K562 (cell line): Measurements from ENCODE around the gene ITPR2.

ENCODE experiments used
- EP300 ChIP-seq: IDR thresholded peaks from 2 replicates; pipeline ENCODE4 v1.6.1; 2012; ENCODE audit warnings: low read length, improper control_type of control experiment
- GATAD2B ChIP-seq: fragments of 450-650 bp; IDR thresholded peaks from 2 replicates; pipeline ENCODE4 v1.6.1; 2017; ENCODE audit warnings: mild to moderate bottlenecking, borderline replicate concordance
- HDGF ChIP-seq: fragments of 450-650 bp; IDR thresholded peaks from 2 replicates; pipeline ENCODE4 v1.6.1; 2016
- HMG20B ChIP-seq: fragments of 250-450 bp; sonication (Bioruptor Pico); IDR thresholded peaks from 2 replicates; pipeline ENCODE4 v1.5.0; 2021; ENCODE audit warnings: mild to moderate bottlenecking
- LEF1 ChIP-seq: fragments of 450-650 bp; IDR thresholded peaks from 2 replicates; pipeline ENCODE4 v1.6.1; 2016; ENCODE audit warnings: mild to moderate bottlenecking
- SAP30 ChIP-seq: fragments of 200-600 bp; sonication (generic); IDR thresholded peaks from 2 replicates; pipeline ENCODE4 v1.6.1; 2012; ENCODE audit warnings: borderline replicate concordance, low read depth, mild to moderate bottlenecking, moderate library complexity, low read length, control low read depth, inconsistent platforms; ENCODE audit not compliant: insufficient read depth, poor library complexity, severe bottlenecking
- SMARCE1 ChIP-seq: fragments of 450-650 bp; IDR thresholded peaks from 2 replicates; pipeline ENCODE4 v1.7.1; 2016; ENCODE audit warnings: mild to moderate bottlenecking
- YBX1 ChIP-seq: fragments of 450-650 bp; IDR thresholded peaks from 2 replicates; pipeline ENCODE4 v1.7.1; 2016; ENCODE audit warnings: mild to moderate bottlenecking
- ZNF121 ChIP-seq: sonication (generic); formaldehyde crosslinking; conservative IDR thresholded peaks from 2 replicates; pipeline ENCODE4 v1.8.0; 2022; ENCODE audit warnings: missing genetic modification reagents
- TF ChIP-seq, protein P1 (sequence below): IDR thresholded peaks from 2 replicates; pipeline ENCODE4 v1.6.1; 2016; ENCODE audit warnings: missing genetic modification characterization, missing compliant biosample characterization
- TF ChIP-seq, protein P2 (sequence below): sonication (generic); formaldehyde crosslinking; IDR thresholded peaks from 2 replicates; pipeline ENCODE4 v1.8.0; 2022; ENCODE audit warnings: missing genetic modification reagents, mild to moderate bottlenecking, borderline replicate concordance
- TF ChIP-seq, protein P3 (sequence below), 3 experiments: IDR thresholded peaks in 2 of 3; conservative IDR thresholded peaks in 1 of 3; 2 replicates each; pipeline ENCODE4 v1.5.1; 2011 to 2012; ENCODE audit warnings: low read length in 3 of 3, mild to moderate bottlenecking in 3 of 3, control low read depth in 2 of 3, improper control_type of control experiment in 1 of 3, inconsistent platforms in 1 of 3, low read depth in 1 of 3, mixed read lengths in 1 of 3, moderate library complexity in 1 of 3; ENCODE audit not compliant: insufficient read depth in 2 of 3
- TF ChIP-seq, protein P4 (sequence below), 2 experiments: fragments of 450-650 bp in 1 of 2; sonication (generic) in 1 of 2; formaldehyde crosslinking in 1 of 2; IDR thresholded peaks; 2 replicates each; pipeline versions ENCODE4 v1.7.1 to v1.9.0; 2016 to 2022; ENCODE audit warnings: inconsistent platforms in 1 of 2, mild to moderate bottlenecking in 1 of 2, missing genetic modification reagents in 1 of 2
- TF ChIP-seq, protein P5 (sequence below), 2 experiments: fragments of 450-650 bp; IDR thresholded peaks; 2 replicates each; pipeline ENCODE4 v1.6.1; 2018; ENCODE audit warnings: mild to moderate bottlenecking in 2 of 2, low read depth in 1 of 2; ENCODE audit not compliant: partially characterized antibody in 2 of 2

DNA sequence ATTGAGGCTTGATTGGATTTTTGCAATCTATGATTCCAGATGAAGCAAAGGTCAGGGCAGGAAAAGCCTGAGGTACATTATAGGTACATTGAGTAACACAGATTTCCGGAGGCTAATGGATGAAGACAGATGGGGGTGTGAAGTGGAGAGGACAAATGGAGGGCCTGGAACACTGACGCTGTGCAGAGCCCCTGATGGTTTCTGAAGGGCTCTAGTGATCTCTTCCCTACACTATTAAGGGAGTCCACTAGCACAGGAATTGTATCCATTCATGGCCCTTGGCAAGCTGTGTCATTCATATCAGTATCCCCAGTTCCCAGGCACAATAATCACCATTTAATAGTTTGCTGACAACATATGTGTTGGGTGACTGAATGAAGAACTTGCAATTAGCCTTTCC, 284.8 kb downstream of the ITPR2 start:
- no peak for TF ChIP-seq SAP30
- no peak for TF ChIP-seq LEF1
- TF ChIP-seq, protein P1, sequence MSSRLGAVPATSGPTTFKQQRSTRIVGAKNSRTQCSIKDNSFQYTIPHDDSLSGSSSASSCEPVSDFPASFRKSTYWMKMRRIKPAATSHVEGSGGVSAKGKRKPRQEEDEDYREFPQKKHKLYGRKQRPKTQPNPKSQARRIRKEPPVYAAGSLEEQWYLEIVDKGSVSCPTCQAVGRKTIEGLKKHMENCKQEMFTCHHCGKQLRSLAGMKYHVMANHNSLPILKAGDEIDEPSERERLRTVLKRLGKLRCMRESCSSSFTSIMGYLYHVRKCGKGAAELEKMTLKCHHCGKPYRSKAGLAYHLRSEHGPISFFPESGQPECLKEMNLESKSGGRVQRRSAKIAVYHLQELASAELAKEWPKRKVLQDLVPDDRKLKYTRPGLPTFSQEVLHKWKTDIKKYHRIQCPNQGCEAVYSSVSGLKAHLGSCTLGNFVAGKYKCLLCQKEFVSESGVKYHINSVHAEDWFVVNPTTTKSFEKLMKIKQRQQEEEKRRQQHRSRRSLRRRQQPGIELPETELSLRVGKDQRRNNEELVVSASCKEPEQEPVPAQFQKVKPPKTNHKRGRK (tag), result no peak
- TF ChIP-seq, protein P2, sequence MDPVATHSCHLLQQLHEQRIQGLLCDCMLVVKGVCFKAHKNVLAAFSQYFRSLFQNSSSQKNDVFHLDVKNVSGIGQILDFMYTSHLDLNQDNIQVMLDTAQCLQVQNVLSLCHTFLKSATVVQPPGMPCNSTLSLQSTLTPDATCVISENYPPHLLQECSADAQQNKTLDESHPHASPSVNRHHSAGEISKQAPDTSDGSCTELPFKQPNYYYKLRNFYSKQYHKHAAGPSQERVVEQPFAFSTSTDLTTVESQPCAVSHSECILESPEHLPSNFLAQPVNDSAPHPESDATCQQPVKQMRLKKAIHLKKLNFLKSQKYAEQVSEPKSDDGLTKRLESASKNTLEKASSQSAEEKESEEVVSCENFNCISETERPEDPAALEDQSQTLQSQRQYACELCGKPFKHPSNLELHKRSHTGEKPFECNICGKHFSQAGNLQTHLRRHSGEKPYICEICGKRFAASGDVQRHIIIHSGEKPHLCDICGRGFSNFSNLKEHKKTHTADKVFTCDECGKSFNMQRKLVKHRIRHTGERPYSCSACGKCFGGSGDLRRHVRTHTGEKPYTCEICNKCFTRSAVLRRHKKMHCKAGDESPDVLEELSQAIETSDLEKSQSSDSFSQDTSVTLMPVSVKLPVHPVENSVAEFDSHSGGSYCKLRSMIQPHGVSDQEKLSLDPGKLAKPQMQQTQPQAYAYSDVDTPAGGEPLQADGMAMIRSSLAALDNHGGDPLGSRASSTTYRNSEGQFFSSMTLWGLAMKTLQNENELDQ (CRISPR knock-in tag), result no peak
- TF ChIP-seq, protein P3, sequence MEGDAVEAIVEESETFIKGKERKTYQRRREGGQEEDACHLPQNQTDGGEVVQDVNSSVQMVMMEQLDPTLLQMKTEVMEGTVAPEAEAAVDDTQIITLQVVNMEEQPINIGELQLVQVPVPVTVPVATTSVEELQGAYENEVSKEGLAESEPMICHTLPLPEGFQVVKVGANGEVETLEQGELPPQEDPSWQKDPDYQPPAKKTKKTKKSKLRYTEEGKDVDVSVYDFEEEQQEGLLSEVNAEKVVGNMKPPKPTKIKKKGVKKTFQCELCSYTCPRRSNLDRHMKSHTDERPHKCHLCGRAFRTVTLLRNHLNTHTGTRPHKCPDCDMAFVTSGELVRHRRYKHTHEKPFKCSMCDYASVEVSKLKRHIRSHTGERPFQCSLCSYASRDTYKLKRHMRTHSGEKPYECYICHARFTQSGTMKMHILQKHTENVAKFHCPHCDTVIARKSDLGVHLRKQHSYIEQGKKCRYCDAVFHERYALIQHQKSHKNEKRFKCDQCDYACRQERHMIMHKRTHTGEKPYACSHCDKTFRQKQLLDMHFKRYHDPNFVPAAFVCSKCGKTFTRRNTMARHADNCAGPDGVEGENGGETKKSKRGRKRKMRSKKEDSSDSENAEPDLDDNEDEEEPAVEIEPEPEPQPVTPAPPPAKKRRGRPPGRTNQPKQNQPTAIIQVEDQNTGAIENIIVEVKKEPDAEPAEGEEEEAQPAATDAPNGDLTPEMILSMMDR (IDR thresholded peaks at IDR 0.05 in 2 of 3, conservative IDR thresholded peaks at IDR 0.05 in 1 of 3; ENCODE audit: insufficient read depth in 2 of 3, low read depth in 1 of 3, low read length in 3 of 3), result no peak
- TF ChIP-seq YBX1, result no peak
- no peak for TF ChIP-seq EP300
- TF ChIP-seq, protein P4, sequence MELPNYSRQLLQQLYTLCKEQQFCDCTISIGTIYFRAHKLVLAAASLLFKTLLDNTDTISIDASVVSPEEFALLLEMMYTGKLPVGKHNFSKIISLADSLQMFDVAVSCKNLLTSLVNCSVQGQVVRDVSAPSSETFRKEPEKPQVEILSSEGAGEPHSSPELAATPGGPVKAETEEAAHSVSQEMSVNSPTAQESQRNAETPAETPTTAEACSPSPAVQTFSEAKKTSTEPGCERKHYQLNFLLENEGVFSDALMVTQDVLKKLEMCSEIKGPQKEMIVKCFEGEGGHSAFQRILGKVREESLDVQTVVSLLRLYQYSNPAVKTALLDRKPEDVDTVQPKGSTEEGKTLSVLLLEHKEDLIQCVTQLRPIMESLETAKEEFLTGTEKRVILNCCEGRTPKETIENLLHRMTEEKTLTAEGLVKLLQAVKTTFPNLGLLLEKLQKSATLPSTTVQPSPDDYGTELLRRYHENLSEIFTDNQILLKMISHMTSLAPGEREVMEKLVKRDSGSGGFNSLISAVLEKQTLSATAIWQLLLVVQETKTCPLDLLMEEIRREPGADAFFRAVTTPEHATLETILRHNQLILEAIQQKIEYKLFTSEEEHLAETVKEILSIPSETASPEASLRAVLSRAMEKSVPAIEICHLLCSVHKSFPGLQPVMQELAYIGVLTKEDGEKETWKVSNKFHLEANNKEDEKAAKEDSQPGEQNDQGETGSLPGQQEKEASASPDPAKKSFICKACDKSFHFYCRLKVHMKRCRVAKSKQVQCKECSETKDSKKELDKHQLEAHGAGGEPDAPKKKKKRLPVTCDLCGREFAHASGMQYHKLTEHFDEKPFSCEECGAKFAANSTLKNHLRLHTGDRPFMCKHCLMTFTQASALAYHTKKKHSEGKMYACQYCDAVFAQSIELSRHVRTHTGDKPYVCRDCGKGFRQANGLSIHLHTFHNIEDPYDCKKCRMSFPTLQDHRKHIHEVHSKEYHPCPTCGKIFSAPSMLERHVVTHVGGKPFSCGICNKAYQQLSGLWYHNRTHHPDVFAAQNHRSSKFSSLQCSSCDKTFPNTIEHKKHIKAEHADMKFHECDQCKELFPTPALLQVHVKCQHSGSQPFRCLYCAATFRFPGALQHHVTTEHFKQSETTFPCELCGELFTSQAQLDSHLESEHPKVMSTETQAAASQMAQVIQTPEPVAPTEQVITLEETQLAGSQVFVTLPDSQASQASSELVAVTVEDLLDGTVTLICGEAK (IDR thresholded peaks at IDR 0.05), result no peak
- TF ChIP-seq, protein P4 (CRISPR knock-in tag; IDR thresholded peaks at IDR 0.05), result no peak
- TF ChIP-seq HDGF, result no peak
- TF ChIP-seq HMG20B, result no peak
- no peak for TF ChIP-seq ZNF121
- TF ChIP-seq GATAD2B, result no peak
- TF ChIP-seq, protein P5, sequence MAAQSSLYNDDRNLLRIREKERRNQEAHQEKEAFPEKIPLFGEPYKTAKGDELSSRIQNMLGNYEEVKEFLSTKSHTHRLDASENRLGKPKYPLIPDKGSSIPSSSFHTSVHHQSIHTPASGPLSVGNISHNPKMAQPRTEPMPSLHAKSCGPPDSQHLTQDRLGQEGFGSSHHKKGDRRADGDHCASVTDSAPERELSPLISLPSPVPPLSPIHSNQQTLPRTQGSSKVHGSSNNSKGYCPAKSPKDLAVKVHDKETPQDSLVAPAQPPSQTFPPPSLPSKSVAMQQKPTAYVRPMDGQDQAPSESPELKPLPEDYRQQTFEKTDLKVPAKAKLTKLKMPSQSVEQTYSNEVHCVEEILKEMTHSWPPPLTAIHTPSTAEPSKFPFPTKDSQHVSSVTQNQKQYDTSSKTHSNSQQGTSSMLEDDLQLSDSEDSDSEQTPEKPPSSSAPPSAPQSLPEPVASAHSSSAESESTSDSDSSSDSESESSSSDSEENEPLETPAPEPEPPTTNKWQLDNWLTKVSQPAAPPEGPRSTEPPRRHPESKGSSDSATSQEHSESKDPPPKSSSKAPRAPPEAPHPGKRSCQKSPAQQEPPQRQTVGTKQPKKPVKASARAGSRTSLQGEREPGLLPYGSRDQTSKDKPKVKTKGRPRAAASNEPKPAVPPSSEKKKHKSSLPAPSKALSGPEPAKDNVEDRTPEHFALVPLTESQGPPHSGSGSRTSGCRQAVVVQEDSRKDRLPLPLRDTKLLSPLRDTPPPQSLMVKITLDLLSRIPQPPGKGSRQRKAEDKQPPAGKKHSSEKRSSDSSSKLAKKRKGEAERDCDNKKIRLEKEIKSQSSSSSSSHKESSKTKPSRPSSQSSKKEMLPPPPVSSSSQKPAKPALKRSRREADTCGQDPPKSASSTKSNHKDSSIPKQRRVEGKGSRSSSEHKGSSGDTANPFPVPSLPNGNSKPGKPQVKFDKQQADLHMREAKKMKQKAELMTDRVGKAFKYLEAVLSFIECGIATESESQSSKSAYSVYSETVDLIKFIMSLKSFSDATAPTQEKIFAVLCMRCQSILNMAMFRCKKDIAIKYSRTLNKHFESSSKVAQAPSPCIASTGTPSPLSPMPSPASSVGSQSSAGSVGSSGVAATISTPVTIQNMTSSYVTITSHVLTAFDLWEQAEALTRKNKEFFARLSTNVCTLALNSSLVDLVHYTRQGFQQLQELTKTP (IDR thresholded peaks at IDR 0.05; ENCODE audit: low read depth in 1 of 2, partially characterized antibody in 2 of 2), result no peak
- no peak for TF ChIP-seq SMARCE1
